Measurements from ENCODE around the gene FLAD1. TPM values are rescaled to one million over a fixed set of nuclear protein-coding genes. Genes with fewer than 3 reads are reported as not detected.

The FLAD1 gene
- total RNA-seq, 1 experiment from 2014 or later, result 72.8 TPM

DNA sequence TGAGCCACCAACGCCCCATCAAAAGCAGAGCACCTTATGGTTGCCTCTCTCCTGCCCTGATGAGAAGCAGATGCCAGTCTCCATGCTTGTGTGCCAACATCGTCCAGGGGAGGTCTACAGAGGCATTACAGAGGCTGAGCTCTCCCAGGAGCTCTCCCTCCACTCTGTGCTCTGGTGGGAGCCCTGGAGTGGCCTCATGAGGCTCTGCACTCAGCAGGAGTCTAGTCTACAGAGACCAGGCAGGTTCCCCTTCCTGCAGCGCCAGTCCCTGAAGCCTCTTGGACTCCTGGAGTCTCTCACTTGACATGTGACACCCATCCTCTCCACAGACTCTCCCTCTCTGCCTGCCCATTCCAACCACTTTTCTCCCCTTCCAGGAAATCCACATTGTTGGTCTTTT, 53.9 kb downstream of the FLAD1 start:
- POLR2A ChIA-PET, result no interaction called here
- BruUV-seq (replicated peaks), result no TSS peak
- no peaks in the 10 kb centered on the region for H3K4me1 ChIP-seq (ENCODE audit: control insufficient read depth, insufficient read depth, low read length)
- no peaks in the 10 kb centered on the region for H3K27me3 ChIP-seq (ENCODE audit: control insufficient read depth, insufficient read depth, low read length)
- H3K4me3 ChIP-seq (ENCODE audit: low read depth in 2 of 2, low read length in 2 of 2), result no peak overlapping the region
- H3K27ac ChIP-seq (ENCODE audit: low read length), result no peak overlapping the region
- no peak for DNase-seq (ENCODE audit: low read depth, low spot score)
- no peaks in the 10 kb centered on the region for H3K9me3 ChIP-seq (ENCODE audit: control insufficient read depth, insufficient read depth, low read depth, low read length)
- H3K36me3 ChIP-seq (ENCODE audit: control insufficient read depth, insufficient read depth, low read length), result no peaks in the 10 kb centered on the region
- intact Hi-C loops (cut with micrococcal nuclease; ENCODE audit: unreplicated experiment) (no loop called here), in situ Hi-C loops (cut with HindIII; ENCODE audit: low pct_unique_long_range_greater_than_20kb, low sequenced_read_pairs) (no loop called here)
- ATAC-seq, result no peak
- CTCF ChIA-PET, result interaction anchor here (0.6 to 0.7 kb wide), 2 partner anchors 24 to 37 kb away, joined by 3 to 7 read pairs; no protein-coding TSS in a partner anchor
- TF ChIP-seq SIN3A (IDR thresholded peaks at IDR 0.05; ENCODE audit: borderline replicate concordance, insufficient read depth, low read depth, low read length), result no peak
- no peak for TF ChIP-seq REST (IDR thresholded peaks at IDR 0.05; ENCODE audit: insufficient read depth in 1 of 2, low read depth in 2 of 2, low read length in 1 of 2)
- TF ChIP-seq POLR2AphosphoS5 (IDR thresholded peaks at IDR 0.05; ENCODE audit: low read depth, low read length), result no peak
- TF ChIP-seq, protein P1, sequence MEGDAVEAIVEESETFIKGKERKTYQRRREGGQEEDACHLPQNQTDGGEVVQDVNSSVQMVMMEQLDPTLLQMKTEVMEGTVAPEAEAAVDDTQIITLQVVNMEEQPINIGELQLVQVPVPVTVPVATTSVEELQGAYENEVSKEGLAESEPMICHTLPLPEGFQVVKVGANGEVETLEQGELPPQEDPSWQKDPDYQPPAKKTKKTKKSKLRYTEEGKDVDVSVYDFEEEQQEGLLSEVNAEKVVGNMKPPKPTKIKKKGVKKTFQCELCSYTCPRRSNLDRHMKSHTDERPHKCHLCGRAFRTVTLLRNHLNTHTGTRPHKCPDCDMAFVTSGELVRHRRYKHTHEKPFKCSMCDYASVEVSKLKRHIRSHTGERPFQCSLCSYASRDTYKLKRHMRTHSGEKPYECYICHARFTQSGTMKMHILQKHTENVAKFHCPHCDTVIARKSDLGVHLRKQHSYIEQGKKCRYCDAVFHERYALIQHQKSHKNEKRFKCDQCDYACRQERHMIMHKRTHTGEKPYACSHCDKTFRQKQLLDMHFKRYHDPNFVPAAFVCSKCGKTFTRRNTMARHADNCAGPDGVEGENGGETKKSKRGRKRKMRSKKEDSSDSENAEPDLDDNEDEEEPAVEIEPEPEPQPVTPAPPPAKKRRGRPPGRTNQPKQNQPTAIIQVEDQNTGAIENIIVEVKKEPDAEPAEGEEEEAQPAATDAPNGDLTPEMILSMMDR (IDR thresholded peaks at IDR 0.05), result no peak
- no peak for TF ChIP-seq TCF7L2 (IDR thresholded peaks at IDR 0.05; ENCODE audit: low read depth, low read length)

- ChIA-PET POLR2A (no interaction called here), CTCF (interaction anchor here (0.6 to 0.7 kb wide), 3 partner anchors 15 to 36 kb away, joined by 3 to 7 read pairs (median 3); no protein-coding TSS in a partner anchor)
- no peak for TF ChIP-seq REST (IDR thresholded peaks at IDR 0.05; ENCODE audit: insufficient read depth in 1 of 2, low read depth in 2 of 2, low read length in 1 of 2)
- DNase-seq (ENCODE audit: low read depth, low spot score) (no peak), ATAC-seq (no peak)
- no peaks in the 10 kb centered on the region for H3K9me3 ChIP-seq (ENCODE audit: control insufficient read depth, insufficient read depth, low read depth, low read length)
- intact Hi-C loops (cut with micrococcal nuclease; ENCODE audit: unreplicated experiment), result no loop called here
- H3K36me3 ChIP-seq (ENCODE audit: control insufficient read depth, insufficient read depth, low read length), result no peaks in the 10 kb centered on the region
- no TSS peak for BruUV-seq (replicated peaks)
- no peak overlapping the region for H3K27ac ChIP-seq (ENCODE audit: low read length)
- H3K4me3 ChIP-seq (ENCODE audit: low read depth in 2 of 2, low read length in 2 of 2), result no peak overlapping the region
- in situ Hi-C loops (cut with HindIII; ENCODE audit: low pct_unique_long_range_greater_than_20kb, low sequenced_read_pairs), result no loop called here
- H3K4me1 ChIP-seq (ENCODE audit: control insufficient read depth, insufficient read depth, low read length), result no peaks in the 10 kb centered on the region
- H3K27me3 ChIP-seq (ENCODE audit: control insufficient read depth, insufficient read depth, low read length), result no peaks in the 10 kb centered on the region
Observed at GRCh38 chr1:155037851-155038441, 54.8 kb downstream of the FLAD1 start.

Measured in Panc1 (cell line).